Measurements from ENCODE around the gene ASB13.

DNA sequence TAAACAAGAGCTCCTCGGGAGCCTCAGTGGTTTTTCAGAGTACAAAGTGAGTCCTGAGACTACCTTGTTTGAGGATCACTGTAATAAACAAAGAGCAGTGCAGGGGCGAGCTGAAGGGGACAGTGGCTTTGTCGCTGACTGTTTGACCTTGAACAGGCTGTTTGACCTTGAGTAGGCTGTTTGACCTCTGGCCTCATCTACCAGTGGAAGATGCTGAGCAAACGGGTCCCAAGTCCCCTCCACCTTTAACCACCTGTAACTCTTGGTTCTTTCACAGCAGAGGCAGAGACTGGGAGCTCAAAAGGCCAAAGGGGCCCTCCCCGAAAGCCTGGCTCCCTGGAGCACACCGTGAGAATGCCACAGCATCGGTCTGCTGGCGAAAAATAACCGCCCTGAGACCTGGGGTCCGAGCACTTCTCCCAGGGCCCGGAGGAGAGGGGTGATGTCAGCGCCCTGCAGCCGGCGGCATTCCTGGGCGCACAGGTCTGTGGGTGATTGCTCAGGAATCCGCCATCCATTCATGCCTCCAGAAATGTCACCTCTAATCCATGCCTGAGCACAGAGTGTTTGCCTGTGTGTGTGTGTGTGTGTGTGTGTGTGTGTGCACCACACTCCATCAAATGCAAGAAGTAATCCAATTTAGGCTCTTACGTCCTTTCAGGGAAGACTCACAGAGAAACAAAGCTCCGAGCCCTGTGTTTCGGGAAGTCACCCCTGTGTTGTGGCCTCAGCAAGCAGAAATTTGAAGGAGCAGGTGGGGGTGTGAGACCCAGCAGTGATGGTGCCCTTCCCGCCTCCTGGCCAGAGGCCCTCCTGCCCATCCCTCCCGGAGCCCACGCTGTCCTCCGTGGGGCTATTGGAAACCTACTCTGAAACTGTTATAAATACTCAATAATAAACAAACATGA lies 66.5 kb downstream of the ASB13 start:
- no peak for TF ChIP-seq RFX5 (IDR thresholded peaks at IDR 0.05; ENCODE audit: low read depth, low read length)
- TF ChIP-seq, protein P1, sequence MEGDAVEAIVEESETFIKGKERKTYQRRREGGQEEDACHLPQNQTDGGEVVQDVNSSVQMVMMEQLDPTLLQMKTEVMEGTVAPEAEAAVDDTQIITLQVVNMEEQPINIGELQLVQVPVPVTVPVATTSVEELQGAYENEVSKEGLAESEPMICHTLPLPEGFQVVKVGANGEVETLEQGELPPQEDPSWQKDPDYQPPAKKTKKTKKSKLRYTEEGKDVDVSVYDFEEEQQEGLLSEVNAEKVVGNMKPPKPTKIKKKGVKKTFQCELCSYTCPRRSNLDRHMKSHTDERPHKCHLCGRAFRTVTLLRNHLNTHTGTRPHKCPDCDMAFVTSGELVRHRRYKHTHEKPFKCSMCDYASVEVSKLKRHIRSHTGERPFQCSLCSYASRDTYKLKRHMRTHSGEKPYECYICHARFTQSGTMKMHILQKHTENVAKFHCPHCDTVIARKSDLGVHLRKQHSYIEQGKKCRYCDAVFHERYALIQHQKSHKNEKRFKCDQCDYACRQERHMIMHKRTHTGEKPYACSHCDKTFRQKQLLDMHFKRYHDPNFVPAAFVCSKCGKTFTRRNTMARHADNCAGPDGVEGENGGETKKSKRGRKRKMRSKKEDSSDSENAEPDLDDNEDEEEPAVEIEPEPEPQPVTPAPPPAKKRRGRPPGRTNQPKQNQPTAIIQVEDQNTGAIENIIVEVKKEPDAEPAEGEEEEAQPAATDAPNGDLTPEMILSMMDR (IDR thresholded peaks at IDR 0.05 in 2 of 3, conservative IDR thresholded peaks at IDR 0.05 in 1 of 3; ENCODE audit: control insufficient read depth in 2 of 3, extremely low read depth in 1 of 3, insufficient read depth in 1 of 3, low read depth in 3 of 3, low read length in 3 of 3): no peak
- no peak for TF ChIP-seq ELK1 (IDR thresholded peaks at IDR 0.05; ENCODE audit: low read depth, low read length)
- TF ChIP-seq, protein P2, sequence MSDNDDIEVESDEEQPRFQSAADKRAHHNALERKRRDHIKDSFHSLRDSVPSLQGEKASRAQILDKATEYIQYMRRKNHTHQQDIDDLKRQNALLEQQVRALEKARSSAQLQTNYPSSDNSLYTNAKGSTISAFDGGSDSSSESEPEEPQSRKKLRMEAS (IDR thresholded peaks at IDR 0.05; ENCODE audit: low read depth, low read length): no peak
- no peak for TF ChIP-seq DPF2 (IDR thresholded peaks at IDR 0.05)
- TF ChIP-seq, protein P3, sequence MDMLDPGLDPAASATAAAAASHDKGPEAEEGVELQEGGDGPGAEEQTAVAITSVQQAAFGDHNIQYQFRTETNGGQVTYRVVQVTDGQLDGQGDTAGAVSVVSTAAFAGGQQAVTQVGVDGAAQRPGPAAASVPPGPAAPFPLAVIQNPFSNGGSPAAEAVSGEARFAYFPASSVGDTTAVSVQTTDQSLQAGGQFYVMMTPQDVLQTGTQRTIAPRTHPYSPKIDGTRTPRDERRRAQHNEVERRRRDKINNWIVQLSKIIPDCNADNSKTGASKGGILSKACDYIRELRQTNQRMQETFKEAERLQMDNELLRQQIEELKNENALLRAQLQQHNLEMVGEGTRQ (IDR thresholded peaks at IDR 0.05; ENCODE audit: borderline replicate concordance, low read depth, low read length): no peak
- TF ChIP-seq ATF2 (IDR thresholded peaks at IDR 0.05; ENCODE audit: low read length): no peak
- no peak for TF ChIP-seq EP300 (IDR thresholded peaks at IDR 0.05; ENCODE audit: borderline replicate concordance in 1 of 2, control insufficient read depth in 1 of 2, low read depth in 2 of 2, low read length in 2 of 2)
- no peak for TF ChIP-seq RELB (IDR thresholded peaks at IDR 0.05; ENCODE audit: low read depth)
- TF ChIP-seq CHD1 (IDR thresholded peaks at IDR 0.05; ENCODE audit: low read depth, low read length): no peak
- TF ChIP-seq EZH2 (IDR thresholded peaks at IDR 0.05; ENCODE audit: borderline replicate concordance, control insufficient read depth, low read depth, low read length): no peak
